Right atrium auricular region (tissue), 2 donors: Measurements from ENCODE around the gene SPAG4. TPM values are rescaled to one million over a fixed set of nuclear protein-coding genes. Genes with fewer than 3 reads are reported as not detected.

Source experiments
- DNase-seq: peaks from one replicate; pipeline ENCODE4 v3.0.0-alpha.2; 2019; ENCODE audit warnings: low spot score
- H3K27ac ChIP-seq, 2 donors: fragments of 200-600 bp; sonication (generic); 1 replicate in 1 of 2; 2 replicates in 1 of 2; pipeline ENCODE4 v1.5.1; 2016 to 2019
- H3K27me3 ChIP-seq, 2 donors: fragments of 200-600 bp; sonication (generic); one replicate each; pipeline versions ENCODE4 v1.5.1 to v1.6.0; 2017 to 2019
- H3K36me3 ChIP-seq: fragments of 200-600 bp; sonication (generic); one replicate; pipeline ENCODE4 v1.5.1; 2016
- H3K4me1 ChIP-seq, 2 donors: fragments of 200-600 bp; sonication (generic); one replicate each; pipeline versions ENCODE4 v1.5.1 to v1.6.0; 2017 to 2019
- H3K4me3 ChIP-seq, 2 donors: fragments of 200-600 bp; sonication (generic); 1 replicate in 1 of 2; 2 replicates in 1 of 2; pipeline ENCODE4 v1.5.1; 2017 to 2019; ENCODE audit warnings: mild to moderate bottlenecking in 1 of 2, moderate library complexity in 1 of 2
- H3K9me3 ChIP-seq, 2 donors: fragments of 200-600 bp; sonication (generic); one replicate each; pipeline ENCODE4 v1.5.1; 2019
- CTCF ChIP-seq, 2 donors: fragments of 200-600 bp; sonication (generic); IDR thresholded peaks; one replicate each; pipeline ENCODE4 v1.5.1; 2019; ENCODE audit warnings: antibody characterized with exemption in 2 of 2
- total RNA-seq, 2 donors: library from RNA; depleted of rRNA; stranded (reverse); fragments of >200 nt; gene quantifications; one replicate each; pipeline ENCODE4 v1.1.0, GENCODE V29; 2016

The SPAG4 gene
- total RNA-seq, 2 donors from 2014 or later, result 4.6 to 5.5 TPM

GRCh38 chr20:35595456-35595855, 20.2 kb upstream of the SPAG4 start:
- Histone ChIP-seq H3K4me3 (no peak overlapping the region), H3K9me3 (no peaks in the 10 kb centered on the region), H3K27ac (no peak overlapping the region), H3K36me3 (no peaks in the 10 kb centered on the region), H3K27me3 (no peaks in the 10 kb centered on the region), H3K4me1 (peaks cover 0 to 2% of the 10 kb centered on the region in 2 donors)
- no peak for DNase-seq
- TF ChIP-seq CTCF (IDR thresholded peaks at IDR 0.05), result no peak

- H3K27me3 ChIP-seq, result no peaks in the 10 kb centered on the region
- no peaks in the 10 kb centered on the region for H3K36me3 ChIP-seq
- no peak overlapping the region for H3K4me3 ChIP-seq
- no peaks in the 10 kb centered on the region for H3K9me3 ChIP-seq
- no peak for TF ChIP-seq CTCF (IDR thresholded peaks at IDR 0.05)
- peaks cover 0 to 6% of the 10 kb centered on the region in 2 donors for H3K4me1 ChIP-seq
- no peak overlapping the region for H3K27ac ChIP-seq
- no peak for DNase-seq
These were observed 19.7 kb upstream of the SPAG4 start for GRCh38 chr20:35595901-35596300.

- H3K27ac ChIP-seq, result no peak overlapping the region
- no peaks in the 10 kb centered on the region for H3K9me3 ChIP-seq
- no peak for DNase-seq
- H3K27me3 ChIP-seq, result no peaks in the 10 kb centered on the region
- no peak overlapping the region for H3K4me3 ChIP-seq
- H3K4me1 ChIP-seq, result peaks cover 0 to 19% of the 10 kb centered on the region in 2 donors
- no peaks in the 10 kb centered on the region for H3K36me3 ChIP-seq
- no peak for TF ChIP-seq CTCF (IDR thresholded peaks at IDR 0.05)
These were observed 18.4 kb upstream of the SPAG4 start for GRCh38 chr20:35597186-35597585.

GRCh38 chr20:35598476-35598875, 17.2 kb upstream of the SPAG4 start:
- DNase-seq, result no peak
- Histone ChIP-seq H3K9me3 (no peaks in the 10 kb centered on the region), H3K27ac (no peak overlapping the region), H3K4me3 (no peak overlapping the region), H3K27me3 (no peaks in the 10 kb centered on the region), H3K4me1 (peaks cover 0 to 20% of the 10 kb centered on the region in 2 donors), H3K36me3 (no peaks in the 10 kb centered on the region)
- TF ChIP-seq CTCF (IDR thresholded peaks at IDR 0.05), result no peak

GRCh38 chr20:35598899-35599775, 16.5 kb upstream of the SPAG4 start:
- DNase-seq, result no peak
- no peak overlapping the region for H3K27ac ChIP-seq

More at GRCh38 chr20:35598899-35599775, 16.5 kb upstream of the SPAG4 start:
- H3K4me3 ChIP-seq, result no peak overlapping the region
- H3K9me3 ChIP-seq, result no peaks in the 10 kb centered on the region
- H3K36me3 ChIP-seq, result no peaks in the 10 kb centered on the region
- TF ChIP-seq CTCF (IDR thresholded peaks at IDR 0.05), result no peak
- peaks cover 0 to 20% of the 10 kb centered on the region in 2 donors for H3K4me1 ChIP-seq
- H3K27me3 ChIP-seq, result no peaks in the 10 kb centered on the region
